ENCODE measurements around the gene DUSP23.

DNA sequence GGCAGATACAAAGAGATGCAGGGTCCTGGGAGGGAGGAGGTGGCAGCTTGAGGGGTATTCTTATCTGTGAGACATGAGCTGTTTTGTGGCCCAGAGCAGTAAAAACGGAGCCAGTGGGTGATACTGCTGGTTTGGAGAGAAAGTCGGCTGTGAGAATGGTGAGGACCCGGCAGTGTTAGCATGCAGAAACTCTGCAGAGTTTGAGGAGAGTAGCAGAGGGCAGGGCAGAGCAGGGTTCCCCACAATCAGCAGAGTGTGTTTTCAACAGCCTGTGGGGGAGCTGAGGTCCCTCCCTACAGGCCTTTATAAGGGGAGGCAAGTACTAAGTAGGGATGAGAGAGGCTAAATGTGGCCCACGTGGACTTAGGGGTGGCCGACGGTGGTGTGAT, 46.3 kb downstream of the DUSP23 start:
- TF ChIP-seq, protein P1, sequence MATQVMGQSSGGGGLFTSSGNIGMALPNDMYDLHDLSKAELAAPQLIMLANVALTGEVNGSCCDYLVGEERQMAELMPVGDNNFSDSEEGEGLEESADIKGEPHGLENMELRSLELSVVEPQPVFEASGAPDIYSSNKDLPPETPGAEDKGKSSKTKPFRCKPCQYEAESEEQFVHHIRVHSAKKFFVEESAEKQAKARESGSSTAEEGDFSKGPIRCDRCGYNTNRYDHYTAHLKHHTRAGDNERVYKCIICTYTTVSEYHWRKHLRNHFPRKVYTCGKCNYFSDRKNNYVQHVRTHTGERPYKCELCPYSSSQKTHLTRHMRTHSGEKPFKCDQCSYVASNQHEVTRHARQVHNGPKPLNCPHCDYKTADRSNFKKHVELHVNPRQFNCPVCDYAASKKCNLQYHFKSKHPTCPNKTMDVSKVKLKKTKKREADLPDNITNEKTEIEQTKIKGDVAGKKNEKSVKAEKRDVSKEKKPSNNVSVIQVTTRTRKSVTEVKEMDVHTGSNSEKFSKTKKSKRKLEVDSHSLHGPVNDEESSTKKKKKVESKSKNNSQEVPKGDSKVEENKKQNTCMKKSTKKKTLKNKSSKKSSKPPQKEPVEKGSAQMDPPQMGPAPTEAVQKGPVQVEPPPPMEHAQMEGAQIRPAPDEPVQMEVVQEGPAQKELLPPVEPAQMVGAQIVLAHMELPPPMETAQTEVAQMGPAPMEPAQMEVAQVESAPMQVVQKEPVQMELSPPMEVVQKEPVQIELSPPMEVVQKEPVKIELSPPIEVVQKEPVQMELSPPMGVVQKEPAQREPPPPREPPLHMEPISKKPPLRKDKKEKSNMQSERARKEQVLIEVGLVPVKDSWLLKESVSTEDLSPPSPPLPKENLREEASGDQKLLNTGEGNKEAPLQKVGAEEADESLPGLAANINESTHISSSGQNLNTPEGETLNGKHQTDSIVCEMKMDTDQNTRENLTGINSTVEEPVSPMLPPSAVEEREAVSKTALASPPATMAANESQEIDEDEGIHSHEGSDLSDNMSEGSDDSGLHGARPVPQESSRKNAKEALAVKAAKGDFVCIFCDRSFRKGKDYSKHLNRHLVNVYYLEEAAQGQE (IDR thresholded peaks at IDR 0.05; ENCODE audit: insufficient read depth in 1 of 2, low read depth in 2 of 2, low read length in 2 of 2), result no peak
- TF ChIP-seq POLR2AphosphoS5 (IDR thresholded peaks at IDR 0.05; ENCODE audit: low read depth, low read length), result no peak

Data from PFSK-1 (cell line).